C4-2B (cell line): Measurements from ENCODE around the gene SLC25A36.

Source experiments
- ZFX ChIP-seq: fragments of 450-650 bp; IDR thresholded peaks from 2 replicates; pipeline ENCODE4 v1.6.1; 2017
- TF ChIP-seq, protein P1 (sequence below): fragments of 450-650 bp; conservative IDR thresholded peaks from 2 replicates; pipeline ENCODE4 v1.5.1; 2017; ENCODE audit warnings: mild to moderate bottlenecking

DNA sequence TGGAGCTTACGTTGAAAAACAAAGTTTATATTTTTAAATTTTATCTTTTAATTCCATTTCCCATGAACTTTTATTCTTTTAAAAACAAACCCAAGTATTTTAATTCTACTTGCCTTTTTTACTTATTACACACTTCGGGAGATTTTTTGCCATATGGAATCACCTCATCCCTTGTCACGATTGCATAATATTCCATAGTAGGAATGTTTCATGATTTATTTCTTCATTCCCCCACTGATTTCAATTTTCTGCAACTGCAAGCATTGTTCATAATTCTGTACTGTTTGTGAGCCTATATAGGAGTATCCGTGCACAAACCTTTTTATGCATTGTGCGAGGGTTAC, 574 bp upstream of the SLC25A36 start:
- TF ChIP-seq, protein P1, sequence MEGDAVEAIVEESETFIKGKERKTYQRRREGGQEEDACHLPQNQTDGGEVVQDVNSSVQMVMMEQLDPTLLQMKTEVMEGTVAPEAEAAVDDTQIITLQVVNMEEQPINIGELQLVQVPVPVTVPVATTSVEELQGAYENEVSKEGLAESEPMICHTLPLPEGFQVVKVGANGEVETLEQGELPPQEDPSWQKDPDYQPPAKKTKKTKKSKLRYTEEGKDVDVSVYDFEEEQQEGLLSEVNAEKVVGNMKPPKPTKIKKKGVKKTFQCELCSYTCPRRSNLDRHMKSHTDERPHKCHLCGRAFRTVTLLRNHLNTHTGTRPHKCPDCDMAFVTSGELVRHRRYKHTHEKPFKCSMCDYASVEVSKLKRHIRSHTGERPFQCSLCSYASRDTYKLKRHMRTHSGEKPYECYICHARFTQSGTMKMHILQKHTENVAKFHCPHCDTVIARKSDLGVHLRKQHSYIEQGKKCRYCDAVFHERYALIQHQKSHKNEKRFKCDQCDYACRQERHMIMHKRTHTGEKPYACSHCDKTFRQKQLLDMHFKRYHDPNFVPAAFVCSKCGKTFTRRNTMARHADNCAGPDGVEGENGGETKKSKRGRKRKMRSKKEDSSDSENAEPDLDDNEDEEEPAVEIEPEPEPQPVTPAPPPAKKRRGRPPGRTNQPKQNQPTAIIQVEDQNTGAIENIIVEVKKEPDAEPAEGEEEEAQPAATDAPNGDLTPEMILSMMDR = no peak
- no peak for TF ChIP-seq ZFX
